ENCODE measurements around the gene SPATC1L. TPM values are rescaled to one million over a fixed set of nuclear protein-coding genes. Genes with fewer than 3 reads are reported as not detected.

The SPATC1L gene
- total RNA-seq, 1 donor from 2014 or later: 5.2 TPM

DNA sequence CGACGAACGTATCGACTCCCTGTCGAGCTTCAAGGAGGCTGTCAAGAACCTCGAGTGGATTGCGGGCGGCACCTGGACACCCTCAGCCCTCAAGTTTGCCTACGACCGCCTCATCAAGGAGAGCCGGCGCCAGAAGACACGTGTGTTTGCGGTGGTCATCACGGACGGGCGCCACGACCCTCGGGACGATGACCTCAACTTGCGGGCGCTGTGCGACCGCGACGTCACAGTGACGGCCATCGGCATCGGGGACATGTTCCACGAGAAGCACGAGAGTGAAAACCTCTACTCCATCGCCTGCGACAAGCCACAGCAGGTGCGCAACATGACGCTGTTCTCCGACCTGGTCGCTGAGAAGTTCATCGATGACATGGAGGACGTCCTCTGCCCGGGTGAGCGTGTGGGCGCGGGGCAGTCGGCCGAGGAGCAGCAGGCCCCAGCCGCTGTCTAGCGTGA, 58.4 kb downstream of the SPATC1L start:
- peak in 1 of 2 donors; percentile 26 for TF ChIP-seq POLR2AphosphoS5 (IDR thresholded peaks at IDR 0.05; ENCODE audit: insufficient read depth in 1 of 2, low read depth in 1 of 2)
- no peak for TF ChIP-seq POLR2A (IDR thresholded peaks at IDR 0.05)
- DNase-seq (ENCODE audit: extremely low spot score in 2 of 2): no peak
- peaks cover 0 to 53% of the 10 kb centered on the region in 2 donors for H3K36me3 ChIP-seq
- no peak overlapping the region for H3K27ac ChIP-seq
- H3K27me3 ChIP-seq: no peaks in the 10 kb centered on the region
- intact Hi-C loops (cut with DNase I): no loop called here
- no peaks in the 10 kb centered on the region for H3K4me1 ChIP-seq
- no peak overlapping the region for H3K4me3 ChIP-seq
- H3K9me3 ChIP-seq: no peaks in the 10 kb centered on the region

DNA sequence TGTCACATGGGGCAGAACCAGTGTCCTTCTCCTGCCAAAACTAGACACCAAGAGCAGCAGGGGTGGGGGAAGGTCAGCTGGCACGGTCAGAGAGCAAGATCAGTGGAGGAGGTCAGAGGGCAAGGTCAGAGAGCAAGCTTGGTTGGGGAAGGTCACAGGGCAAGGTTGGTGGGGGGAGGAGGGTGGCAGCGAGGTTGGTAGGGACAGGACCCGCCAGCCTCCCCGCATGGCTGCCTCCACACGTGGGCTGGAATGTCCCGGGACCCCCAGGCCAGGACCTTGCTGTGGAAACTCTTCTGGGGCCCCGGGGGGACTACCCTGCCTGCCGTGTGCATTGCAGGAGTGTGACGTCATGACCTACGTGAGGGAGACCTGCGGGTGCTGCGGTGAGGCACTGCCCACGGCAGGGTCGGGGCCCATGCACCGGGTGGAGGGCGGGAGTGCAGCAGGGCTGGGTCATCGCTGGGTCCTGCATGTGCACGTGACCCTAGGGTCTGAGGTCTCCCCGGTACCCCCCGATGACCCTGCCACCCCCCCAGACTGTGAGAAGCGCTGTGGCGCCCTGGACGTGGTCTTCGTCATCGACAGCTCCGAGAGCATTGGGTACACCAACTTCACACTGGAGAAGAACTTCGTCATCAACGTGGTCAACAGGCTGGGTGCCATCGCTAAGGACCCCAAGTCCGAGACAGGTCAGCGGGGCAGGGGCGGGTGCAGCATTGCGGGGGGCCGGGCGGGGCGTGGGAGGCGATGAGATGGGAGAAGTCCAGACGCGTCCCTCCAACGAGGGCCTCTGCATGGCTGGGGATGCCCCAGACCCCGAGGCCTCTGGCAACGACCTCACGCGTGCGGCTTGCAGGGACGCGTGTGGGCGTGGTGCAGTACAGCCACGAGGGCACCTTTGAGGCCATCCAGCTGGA, 59.1 kb downstream of the SPATC1L start:
- H3K4me3 ChIP-seq: no peak overlapping the region
- no peaks in the 10 kb centered on the region for H3K27me3 ChIP-seq
- DNase-seq (ENCODE audit: extremely low spot score in 2 of 2): no peak
- H3K36me3 ChIP-seq: peaks cover 0 to 60% of the 10 kb centered on the region in 2 donors
- no peaks in the 10 kb centered on the region for H3K9me3 ChIP-seq
- intact Hi-C loops (cut with DNase I): no loop called here
- no peak overlapping the region for H3K27ac ChIP-seq
- no peaks in the 10 kb centered on the region for H3K4me1 ChIP-seq
- TF ChIP-seq POLR2AphosphoS5 (IDR thresholded peaks at IDR 0.05; ENCODE audit: insufficient read depth in 1 of 2, low read depth in 1 of 2) (no peak), POLR2A (IDR thresholded peaks at IDR 0.05) (no peak)
- TF ChIP-seq, protein P1, sequence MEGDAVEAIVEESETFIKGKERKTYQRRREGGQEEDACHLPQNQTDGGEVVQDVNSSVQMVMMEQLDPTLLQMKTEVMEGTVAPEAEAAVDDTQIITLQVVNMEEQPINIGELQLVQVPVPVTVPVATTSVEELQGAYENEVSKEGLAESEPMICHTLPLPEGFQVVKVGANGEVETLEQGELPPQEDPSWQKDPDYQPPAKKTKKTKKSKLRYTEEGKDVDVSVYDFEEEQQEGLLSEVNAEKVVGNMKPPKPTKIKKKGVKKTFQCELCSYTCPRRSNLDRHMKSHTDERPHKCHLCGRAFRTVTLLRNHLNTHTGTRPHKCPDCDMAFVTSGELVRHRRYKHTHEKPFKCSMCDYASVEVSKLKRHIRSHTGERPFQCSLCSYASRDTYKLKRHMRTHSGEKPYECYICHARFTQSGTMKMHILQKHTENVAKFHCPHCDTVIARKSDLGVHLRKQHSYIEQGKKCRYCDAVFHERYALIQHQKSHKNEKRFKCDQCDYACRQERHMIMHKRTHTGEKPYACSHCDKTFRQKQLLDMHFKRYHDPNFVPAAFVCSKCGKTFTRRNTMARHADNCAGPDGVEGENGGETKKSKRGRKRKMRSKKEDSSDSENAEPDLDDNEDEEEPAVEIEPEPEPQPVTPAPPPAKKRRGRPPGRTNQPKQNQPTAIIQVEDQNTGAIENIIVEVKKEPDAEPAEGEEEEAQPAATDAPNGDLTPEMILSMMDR (IDR thresholded peaks at IDR 0.05): no peak

DNA sequence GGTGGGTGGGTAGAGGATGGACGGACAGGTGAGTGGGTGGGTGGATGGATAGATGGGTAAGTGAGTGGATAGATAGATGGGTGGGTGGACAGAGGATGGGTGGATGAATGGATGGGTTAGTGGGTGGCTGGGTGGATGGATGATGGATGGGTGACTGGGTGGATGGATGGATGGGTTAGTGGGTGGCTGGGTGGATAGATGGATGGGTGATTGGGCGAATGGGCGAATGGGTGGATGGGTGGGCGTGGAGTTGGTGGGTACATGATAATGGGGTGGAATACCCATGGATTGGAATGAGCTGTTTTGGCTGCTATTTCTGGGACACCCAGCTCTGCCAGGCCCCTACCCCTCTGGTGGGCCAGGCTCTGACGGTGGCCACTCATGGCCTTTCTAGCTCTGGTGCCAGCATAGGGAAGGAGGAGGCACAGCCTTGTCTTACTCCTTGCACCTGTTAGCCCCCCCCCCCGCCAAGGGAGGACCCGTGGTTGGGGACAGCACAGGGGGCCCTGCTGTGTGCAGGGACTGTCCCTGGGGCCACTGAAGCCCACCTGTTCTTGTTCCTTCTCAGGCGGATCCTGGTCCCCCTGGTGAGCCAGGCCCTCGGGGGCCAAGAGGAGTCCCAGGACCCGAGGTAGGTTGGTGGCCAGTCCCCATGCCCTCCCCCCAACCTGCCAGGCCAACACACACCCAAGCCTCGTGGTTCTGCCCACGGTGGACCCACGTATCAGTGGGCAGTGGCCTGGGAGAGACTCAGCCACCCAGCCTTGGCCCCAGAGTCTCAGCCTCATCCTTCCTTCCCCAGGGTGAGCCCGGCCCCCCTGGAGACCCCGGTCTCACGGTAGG, 60.0 kb downstream of the SPATC1L start:
- no peaks in the 10 kb centered on the region for H3K4me1 ChIP-seq
- no peaks in the 10 kb centered on the region for H3K27me3 ChIP-seq
- H3K27ac ChIP-seq: no peak overlapping the region
- intact Hi-C loops (cut with DNase I): no loop called here
- DNase-seq (ENCODE audit: extremely low spot score in 2 of 2): no peak
- no peak overlapping the region for H3K4me3 ChIP-seq
- peaks cover 0 to 69% of the 10 kb centered on the region in 2 donors for H3K36me3 ChIP-seq
- no peaks in the 10 kb centered on the region for H3K9me3 ChIP-seq
- TF ChIP-seq POLR2A (IDR thresholded peaks at IDR 0.05): no peak

DNA sequence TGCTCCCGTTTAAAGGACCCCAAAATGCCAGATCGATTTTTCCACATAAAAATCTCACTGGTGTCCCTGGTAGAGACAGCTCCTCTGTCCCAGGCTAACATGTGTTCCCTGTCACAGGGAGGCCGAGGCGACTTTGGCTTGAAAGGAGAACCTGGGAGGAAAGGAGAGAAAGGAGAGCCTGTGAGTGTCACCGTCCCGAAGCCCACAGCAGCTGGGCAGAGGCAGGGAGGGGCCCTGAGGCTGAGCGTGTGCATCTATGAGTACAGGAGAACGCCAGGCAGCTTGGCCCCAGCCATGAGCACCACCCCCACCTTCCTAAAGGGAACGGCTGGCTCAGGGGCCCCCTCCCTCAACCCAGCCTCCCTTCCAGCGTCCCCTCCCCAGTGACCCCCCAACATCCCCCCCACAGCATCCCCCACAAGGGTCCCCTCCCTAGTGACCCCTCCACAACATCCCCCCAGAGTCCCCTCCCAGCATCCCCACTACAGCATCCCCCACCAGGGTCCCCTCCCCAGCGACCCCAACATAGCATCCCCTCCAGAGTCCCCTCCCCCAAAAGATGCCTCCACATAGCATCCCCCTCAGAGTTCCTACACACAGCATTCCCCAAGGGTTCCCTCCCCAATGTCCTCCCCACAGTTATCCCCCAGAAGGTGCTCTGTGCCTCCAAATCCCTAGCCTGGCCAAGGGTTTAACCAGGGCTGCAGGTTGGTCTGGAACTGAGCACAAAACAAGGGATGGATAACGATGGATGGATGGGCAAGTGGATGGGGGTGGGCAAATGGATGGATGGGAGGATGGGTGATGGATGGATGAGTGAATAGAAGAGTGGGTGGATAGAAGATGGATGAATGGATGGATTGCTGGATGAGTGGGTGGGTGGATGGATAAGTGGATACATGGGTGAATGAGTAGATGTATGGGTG, 61.2 kb downstream of the SPATC1L start:
- no peak overlapping the region for H3K27ac ChIP-seq
- H3K4me1 ChIP-seq: no peaks in the 10 kb centered on the region
- peaks cover 0 to 81% of the 10 kb centered on the region in 2 donors for H3K36me3 ChIP-seq
- no peak overlapping the region for H3K4me3 ChIP-seq
- no peaks in the 10 kb centered on the region for H3K9me3 ChIP-seq
- DNase-seq (ENCODE audit: extremely low spot score in 2 of 2): no peak
- no peaks in the 10 kb centered on the region for H3K27me3 ChIP-seq
- intact Hi-C loops (cut with DNase I): no loop called here
- TF ChIP-seq POLR2A (IDR thresholded peaks at IDR 0.05) (no peak), POLR2AphosphoS5 (IDR thresholded peaks at IDR 0.05; ENCODE audit: insufficient read depth in 1 of 2, low read depth in 1 of 2) (no peak)
- TF ChIP-seq, protein P1 (IDR thresholded peaks at IDR 0.05): no peak

DNA sequence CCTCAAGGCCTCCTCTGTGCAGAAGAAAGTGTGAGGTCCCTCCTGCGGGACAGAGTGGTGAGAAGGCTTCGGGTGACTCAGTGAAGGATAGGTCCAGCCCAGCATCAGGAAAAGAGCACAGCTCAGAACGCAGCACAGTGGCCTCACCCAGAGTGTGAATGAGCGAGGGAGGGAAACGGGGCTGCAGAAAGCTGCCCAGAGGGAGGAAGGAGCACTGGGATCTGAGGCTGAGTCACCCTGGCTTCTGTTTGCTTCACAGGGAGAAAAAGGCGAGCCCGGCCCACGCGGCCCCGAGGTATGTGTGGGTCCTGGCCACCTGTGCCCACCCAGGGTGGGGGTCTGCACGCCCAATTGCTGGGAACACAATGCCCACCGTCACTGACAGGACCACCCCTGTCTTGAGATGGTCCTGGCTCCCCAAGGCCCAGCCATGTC, 62.0 kb downstream of the SPATC1L start:
- DNase-seq (ENCODE audit: extremely low spot score in 2 of 2): no peak
- intact Hi-C loops (cut with DNase I): no loop called here
- Histone ChIP-seq H3K27me3 (no peaks in the 10 kb centered on the region), H3K27ac (peak overlapping the region; percentile 14), H3K4me3 (no peak overlapping the region), H3K4me1 (peaks cover under 1% of the 10 kb centered on the region), H3K9me3 (no peaks in the 10 kb centered on the region), H3K36me3 (peaks cover 0 to 81% of the 10 kb centered on the region in 2 donors)
- TF ChIP-seq POLR2A (IDR thresholded peaks at IDR 0.05) (no peak), POLR2AphosphoS5 (IDR thresholded peaks at IDR 0.05; ENCODE audit: insufficient read depth in 1 of 2, low read depth in 1 of 2) (no peak)
- TF ChIP-seq, protein P1 (IDR thresholded peaks at IDR 0.05): no peak
